Measurements from ENCODE around the gene ABHD4.
"Not testable (repeated sequence)": the region's sequence is repeated elsewhere in the genome, so short reads cannot be mapped to it uniquely, and the experiment has no call there.

The ABHD4 gene, protein sequence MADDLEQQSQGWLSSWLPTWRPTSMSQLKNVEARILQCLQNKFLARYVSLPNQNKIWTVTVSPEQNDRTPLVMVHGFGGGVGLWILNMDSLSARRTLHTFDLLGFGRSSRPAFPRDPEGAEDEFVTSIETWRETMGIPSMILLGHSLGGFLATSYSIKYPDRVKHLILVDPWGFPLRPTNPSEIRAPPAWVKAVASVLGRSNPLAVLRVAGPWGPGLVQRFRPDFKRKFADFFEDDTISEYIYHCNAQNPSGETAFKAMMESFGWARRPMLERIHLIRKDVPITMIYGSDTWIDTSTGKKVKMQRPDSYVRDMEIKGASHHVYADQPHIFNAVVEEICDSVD

DNA sequence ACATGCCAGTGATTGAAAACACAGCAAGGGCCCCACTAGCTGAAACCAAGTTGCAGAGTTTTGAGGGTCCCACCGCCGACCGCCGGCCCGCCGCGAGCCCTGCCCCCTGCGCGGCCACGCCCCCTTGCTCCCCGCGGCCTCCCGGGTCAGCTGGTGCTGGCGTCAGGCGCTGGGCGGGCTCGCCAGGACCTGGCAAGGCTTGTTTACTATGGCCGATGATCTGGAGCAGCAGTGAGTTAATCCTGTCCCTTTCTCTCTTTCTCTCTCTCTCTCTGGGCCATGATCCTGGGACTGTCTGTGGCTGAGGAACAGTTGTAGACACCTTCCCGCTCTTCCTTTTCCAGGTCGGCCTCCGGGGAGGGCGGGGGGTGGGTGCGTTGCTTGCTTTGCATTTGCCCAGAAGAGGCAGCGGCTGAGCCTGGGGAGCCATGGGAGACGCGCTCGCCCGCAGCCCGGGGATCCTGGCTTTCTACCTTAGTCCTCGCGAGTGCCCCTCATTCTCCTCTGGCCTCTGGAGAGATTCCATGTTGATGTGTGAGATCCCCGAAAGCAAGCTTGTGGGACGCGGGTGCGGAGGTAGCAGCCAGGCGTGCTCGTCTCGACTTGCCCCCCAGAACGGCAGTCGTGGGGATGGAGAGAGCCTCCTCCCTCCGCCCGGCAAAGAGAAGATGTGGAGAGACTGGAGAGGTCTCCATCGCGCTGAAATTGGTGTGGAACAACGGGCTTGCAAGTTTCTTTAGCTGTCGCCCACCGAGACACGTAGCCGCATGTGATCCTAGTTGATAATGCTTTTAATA lies at the start of gene ABHD4:
TSS of gene ABHD4 (plus strand) at position 202 of the 797 bp plus-strand sequence. CDS start at position 209, 7 bp downstream.
- no peak for DNase-seq

DNA sequence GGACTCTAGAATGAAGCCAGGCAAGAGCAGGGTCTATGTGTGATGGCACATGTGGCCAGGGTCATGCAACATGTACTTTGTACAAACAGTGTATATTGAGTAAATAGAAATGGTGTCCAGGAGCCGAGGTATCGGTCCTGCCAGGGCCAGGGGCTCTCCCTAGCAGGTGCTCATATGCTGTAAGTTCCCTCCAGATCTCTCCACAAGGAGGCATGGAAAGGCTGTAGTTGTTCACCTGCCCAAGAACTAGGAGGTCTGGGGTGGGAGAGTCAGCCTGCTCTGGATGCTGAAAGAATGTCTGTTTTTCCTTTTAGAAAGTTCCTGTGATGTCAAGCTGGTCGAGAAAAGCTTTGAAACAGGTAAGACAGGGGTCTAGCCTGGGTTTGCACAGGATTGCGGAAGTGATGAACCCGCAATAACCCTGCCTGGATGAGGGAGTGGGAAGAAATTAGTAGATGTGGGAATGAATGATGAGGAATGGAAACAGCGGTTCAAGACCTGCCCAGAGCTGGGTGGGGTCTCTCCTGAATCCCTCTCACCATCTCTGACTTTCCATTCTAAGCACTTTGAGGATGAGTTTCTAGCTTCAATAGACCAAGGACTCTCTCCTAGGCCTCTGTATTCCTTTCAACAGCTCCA lies 48.7 kb upstream of the ABHD4 start:
- DNase-seq: no peak

DNA sequence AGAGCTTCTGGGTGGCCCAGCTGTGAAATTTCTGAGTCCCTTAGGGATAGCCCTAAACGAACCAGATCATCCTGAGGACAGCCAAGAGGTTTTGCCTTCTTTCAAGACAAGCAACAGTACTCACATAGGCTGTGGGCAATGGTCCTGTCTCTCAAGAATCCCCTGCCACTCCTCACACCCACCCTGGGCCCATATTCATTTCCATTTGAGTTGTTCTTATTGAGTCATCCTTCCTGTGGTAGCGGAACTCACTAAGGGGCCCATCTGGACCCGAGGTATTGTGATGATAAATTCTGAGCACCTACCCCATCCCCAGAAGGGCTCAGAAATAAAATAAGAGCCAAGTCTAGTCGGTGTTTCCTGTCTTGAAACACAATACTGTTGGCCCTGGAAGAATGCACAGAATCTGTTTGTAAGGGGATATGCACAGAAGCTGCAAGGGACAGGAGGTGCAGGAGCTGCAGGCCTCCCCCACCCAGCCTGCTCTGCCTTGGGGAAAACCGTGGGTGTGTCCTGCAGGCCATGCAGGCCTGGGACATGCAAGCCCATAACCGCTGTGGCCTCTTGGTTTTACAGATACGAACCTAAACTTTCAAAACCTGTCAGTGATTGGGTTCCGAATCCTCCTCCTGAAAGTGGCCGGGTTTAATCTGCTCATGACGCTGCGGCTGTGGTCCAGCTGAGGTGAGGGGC lies 48.0 kb upstream of the ABHD4 start:
- no peak for DNase-seq

DNA sequence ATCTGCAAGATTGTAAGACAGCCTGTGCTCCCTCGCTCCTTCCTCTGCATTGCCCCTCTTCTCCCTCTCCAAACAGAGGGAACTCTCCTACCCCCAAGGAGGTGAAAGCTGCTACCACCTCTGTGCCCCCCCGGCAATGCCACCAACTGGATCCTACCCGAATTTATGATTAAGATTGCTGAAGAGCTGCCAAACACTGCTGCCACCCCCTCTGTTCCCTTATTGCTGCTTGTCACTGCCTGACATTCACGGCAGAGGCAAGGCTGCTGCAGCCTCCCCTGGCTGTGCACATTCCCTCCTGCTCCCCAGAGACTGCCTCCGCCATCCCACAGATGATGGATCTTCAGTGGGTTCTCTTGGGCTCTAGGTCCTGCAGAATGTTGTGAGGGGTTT lies 46.5 kb upstream of the ABHD4 start:
- no peak for DNase-seq

DNA sequence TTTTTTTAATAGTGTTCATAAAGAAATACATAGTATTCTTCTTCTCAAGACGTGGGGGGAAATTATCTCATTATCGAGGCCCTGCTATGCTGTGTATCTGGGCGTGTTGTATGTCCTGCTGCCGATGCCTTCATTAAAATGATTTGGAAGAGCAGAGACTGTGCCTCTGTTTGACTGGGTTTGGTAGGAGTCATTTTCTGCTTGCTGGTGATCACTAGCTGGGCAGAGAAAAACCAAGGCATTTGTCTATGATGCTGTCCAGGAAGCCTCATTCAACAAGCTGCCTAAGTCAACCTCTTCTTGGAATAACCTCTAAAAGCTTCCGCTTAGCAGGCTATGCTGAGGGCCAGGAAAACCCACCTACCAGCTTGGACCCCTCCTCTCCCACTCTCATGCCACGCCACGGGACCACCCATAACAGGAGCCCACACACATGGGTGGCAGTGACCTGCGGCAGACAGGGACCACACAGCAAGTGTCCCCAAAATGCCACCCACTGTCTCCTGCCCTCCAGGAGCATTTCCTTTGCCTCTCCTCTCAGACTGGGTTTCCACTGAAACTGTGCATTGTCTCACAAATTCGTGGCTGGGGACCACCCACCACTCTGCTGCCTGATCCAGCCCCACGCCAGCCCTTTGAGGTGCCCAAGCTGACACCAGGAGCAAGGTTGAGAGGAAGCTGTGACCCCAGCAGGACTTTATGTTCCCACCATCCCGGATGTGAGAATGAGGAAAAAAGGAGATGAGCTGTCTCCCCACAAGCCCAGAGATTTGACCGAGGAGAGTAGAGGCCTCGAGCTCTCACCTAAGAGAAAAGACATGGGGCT lies 45.9 kb upstream of the ABHD4 start:
- DNase-seq: no peak

DNA sequence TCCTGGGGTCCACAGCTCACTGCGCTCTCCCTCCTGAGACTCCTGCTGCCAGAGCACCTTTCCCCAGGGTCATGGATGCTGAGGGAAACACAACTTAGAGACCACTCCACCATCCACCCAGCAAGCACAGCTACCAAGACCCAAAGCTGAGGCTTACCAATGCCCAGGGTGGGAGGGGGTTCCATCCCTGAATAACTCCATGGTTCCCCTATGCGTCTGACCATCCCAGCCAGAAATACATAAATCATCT lies 45.3 kb upstream of the ABHD4 start:
- no peak for DNase-seq

DNA sequence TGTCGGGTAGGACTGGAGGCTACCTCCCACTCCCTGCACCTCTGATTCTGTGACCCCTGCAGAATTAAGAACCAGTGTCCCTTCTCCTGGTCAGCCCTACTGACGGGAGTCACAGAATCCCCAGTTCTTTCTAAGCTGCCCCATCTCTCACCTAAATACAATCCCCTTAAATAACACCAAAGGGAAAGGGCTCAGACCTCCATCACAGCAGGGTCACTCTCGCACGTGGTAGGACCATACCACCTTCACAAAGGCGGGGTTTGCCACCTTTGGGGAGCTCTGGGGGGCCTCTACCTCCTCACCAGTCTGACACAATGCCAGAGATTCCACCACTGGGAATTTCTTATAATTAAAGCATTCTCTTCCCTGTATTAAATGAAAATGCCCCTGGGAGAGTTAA lies 44.7 kb upstream of the ABHD4 start:
- no peak for DNase-seq

DNA sequence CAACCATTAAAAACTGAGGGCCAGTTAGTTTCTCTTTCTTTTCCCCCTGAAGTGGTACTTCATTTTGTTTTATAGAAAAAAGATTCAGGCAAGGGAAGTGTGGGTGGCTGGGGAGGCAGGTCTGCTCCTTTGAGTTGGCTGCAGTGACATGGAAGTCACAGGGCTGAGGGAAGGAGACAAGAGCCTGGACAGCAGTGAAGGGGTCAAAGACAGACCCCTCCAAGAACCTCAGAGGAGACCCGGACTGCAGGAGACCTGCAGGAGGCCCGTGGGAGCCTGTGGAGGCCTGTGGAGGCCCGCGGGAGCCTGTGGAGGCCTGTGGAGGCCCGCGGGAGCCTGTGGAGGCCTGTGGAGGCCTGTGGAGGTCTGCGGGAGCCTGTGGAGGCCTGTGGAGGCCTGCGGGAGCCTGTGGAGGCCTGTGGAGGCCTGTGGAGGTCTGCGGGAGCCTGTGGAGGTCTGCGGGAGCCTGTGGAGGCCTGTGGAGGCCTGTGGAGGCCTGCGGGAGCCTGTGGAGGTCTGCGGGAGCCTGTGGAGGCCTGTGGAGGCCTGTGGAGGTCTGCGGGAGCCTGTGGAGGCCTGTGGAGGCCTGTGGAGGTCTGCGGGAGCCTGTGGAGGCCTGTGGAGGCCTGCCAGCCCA lies 44.1 kb upstream of the ABHD4 start:
- DNase-seq: not testable (repeated sequence)

DNA sequence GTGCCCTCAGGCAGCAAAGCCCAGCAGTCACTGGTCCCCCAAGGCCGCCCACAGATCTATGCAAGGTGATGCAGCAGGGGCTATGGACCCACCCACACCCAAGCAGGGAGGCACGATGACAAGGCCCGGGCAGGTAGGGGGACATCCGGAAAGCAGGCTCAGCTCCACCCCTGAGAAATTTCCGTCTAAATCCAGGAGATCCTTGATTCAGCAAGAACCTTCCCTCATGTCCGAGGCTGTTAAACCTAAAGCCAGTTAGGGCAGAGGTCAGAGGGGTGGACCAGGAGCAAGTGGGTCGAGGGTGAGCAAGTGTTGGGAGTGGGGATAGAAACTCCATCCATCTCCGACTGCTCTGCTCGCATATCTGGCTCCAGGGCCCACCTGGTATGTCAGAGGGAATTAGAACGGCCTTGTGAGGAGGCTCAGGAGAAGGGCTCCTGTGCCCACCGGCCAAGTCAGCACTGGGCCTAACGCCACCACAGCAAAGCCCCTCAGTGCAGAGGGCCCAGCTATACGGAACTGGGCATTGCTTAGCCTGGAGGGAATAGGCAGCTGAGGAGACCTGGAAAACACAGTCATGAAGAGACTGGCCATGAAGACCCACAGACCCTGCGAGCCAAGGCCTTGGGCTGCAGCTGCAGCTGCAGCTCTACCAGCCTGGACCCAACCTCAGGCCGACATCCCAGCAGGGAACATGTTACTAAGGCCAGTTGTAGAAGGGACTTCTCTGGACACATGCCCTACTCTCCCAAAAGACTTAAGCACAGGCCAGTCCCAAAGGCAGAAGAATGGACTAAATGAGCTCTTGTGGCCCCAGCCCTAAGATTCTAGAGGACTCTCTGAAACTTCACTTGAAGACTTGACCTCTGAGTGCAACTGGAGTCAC lies 43.4 kb upstream of the ABHD4 start:
- DNase-seq: no peak

DNA sequence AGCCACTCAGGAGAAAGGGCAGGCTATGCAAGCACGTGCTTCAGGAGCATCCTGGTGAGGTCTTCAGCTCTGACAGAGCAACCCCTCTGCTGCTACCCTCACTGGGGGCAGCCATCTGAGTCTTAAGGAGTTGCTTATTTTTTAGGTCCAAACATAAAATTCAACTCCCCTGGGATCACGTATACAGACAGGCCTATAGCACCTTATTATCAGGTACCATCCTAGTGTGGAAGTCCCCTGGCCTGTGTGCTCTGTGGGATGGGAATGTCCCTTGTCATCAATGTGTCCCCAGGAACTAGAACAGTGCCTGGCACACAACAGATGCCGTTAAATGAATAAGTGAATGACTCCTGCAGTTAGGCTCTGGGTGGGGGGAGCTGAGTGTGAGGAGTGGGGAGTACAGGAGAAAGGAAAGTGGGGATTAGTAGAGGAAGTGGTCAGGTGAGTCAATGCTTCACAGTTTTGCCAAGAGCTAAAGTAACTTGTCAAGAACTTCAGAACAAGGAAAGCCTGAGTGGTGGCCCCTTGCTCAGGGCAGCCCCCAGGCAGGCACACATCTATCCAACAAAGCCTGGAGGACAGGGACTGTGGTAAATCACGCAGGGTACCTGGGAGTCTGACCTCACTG lies 42.6 kb upstream of the ABHD4 start:
- DNase-seq: no peak

DNA sequence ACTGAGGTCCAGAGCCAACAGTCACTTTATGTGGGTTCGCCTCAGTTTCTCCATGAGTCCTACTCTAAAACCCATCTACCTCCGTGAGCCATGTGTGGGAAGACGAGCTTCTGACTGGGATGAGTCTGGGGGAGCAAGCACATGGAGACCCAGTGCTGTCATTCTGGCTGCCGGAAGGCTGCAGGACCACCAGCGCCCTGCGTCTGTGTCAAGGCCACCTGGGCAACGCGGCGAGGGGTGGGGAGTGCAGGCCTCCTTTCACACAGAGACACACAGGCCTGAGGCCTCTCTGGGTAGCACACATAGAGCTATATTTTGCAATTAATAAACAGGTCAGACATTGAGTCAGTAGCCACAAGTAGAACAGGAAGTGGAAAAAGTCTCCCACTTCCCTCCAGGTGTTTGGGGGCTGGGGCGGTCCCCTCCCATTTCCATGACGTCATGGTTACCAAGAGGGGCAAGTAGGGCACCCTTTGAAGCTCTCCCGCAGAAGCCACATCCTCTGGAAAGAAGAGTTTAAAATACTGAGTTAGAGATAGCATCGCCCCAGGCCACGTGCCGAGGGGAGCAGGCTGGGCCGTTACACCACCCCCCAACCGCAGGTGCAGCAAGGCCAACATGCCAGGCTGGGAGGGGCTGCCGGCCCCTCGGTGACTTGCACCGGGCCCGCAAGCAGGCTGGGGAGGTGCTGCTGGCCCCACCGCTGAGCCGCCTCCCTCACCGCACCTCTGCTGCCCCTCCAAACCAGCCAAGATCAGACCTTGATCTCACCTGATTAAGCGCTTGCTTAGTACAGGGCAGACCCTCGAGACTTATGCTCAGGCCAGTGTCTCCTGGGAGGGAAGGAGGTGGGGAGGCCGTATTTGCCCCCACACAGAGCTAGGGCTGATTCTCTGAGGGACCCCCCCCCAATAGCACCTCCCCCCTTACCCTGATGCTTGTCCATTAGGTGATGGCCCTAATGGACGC lies 41.8 kb upstream of the ABHD4 start:
- DNase-seq: no peak

DNA sequence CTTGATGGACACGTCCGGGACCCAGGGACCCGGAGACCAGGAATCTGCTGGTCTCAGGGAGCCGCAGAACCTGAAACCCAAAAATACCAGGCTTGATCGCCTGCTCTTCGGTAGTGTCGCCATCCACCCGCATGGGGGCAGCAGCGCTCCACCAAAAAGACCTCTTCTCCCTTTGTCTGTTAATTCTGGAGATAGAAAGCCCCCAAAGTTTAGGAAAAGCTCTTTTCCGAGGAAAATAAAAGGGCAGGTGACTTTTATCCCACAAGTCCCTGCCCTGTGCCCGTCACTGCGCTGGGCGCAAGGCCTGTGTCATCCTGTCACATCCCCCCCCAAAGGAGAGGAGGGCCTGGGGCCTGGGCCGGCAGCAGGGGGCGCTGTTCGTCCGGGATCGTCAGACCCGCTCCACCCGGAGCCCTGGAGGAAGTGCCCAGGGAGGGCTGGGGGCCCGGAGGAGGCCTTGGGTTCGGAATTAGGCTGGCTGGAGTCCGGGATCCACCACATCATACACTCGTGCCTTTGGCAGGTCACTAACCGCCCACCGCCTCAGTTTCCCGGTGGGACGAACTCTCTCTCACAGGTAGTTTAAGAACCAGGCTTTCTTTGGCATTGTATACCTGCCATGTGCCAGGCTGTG lies 41.0 kb upstream of the ABHD4 start:
- no peak for DNase-seq

DNA sequence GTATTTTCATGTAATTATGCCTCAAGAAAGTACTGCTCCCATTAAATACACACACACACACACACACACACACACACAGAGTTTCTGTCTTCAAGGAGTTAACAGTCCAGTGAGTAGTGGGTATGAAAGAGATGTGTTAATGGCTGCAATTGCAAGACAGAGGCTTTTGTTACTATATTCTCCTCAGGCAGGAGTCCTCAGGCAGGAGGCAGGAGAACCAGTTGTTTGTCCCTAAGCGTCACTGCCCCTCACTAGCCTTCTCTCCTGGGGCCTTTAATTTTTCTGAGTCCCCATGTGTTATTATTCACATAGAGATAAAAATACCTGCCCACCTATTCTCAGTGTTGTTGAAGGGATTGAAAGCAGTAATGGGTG lies 40.3 kb upstream of the ABHD4 start:
- no peak for DNase-seq

DNA sequence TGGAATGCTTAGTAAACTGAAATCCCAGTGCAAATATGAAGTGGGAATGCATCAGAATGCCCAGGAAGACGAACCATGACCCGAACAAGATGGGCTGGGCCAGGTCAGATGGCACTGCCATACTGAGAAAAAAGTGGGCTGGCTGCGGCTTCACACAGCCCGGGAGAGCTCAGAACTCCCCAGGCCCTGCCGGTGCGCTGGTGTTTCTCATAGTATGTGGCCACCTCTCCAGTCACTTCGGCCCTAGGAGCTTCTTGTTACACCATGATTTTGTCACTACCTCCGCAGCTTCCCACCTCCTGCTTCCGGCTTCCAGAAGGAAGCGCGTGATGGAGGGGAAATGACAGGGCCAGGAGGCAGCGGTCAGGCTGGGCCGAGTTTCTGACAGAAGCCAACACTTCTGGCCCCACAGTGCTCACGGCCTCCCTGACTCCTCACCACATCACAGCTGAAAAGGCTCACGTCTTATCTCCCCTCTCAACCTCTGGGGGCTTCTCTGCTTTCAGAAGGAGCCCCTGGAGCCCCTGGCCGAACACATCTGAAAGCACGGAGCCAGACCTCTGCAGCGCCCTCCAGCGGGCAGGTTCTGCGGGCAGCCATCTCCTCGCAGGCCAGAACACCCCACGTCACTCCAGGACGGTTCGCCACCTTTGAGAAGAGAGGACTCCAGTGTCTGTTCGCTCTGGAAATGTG lies 39.7 kb upstream of the ABHD4 start:
- DNase-seq: no peak

DNA sequence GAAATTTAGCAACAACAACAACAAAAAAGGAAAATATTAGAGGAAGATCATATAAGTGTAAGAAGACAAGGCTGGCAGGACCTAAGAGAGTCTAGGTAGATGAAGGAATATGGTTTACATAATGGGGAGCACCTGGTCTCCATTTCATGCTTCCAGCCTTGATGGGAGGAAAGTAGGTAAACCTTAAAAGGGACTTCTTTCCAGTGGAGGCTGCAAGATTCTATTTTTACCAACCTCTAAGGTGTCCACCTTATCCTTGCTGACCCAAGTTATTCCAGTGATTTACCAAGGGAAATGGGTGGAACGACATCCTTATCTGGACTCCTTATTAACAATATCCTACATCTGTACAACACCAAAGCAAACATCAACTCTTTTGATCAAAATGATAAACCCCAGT lies 39.1 kb upstream of the ABHD4 start:
- no peak for DNase-seq

DNA sequence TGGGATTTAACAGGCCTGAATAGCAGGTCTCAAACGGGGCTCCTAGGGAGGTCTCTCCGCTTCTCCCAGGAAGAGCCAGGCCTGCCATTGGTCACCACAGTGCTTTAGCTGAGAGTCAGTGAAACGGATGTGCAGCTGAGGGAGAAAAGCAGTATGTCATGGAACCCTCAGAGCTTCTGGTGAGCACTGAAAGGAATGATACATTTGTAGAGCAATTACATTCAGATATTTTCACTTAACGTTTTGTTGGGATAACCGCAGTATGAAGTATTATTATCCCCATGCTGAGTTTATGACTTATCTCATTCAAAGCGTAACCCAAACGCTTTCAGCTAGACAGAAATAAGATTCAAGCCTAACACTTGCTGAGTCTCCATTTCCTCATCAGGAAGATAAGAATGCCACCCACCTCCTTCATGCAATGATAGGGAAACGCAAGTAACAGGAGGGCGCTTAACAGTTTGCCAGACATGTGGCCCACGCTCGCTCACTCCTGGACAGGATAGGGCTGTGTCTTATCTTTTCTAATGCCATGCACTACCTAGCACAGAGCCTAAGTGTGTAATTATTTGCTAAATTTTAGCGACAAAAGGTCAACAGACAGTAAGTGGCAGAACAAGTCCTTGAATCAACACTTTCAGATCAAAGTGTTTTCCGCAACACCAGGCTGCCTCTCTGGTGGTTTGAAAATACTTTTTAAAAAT lies 37.3 kb upstream of the ABHD4 start:
- no peak for DNase-seq

DNA sequence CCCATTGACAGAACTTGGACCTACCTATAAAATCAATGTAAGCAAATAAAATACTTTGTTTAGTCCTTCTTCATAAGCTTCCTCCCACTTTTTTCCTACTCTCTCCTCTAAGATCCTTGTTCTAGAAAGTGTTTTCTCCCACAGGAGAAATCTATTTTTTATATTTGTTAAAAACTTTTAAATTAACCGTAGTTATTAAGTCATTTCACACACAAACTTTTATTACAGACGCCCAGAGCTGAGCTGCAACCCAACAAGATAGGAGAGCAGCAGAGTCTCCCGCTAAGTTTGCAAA lies 36.8 kb upstream of the ABHD4 start:
- DNase-seq: no peak
